BE2C (cell line): Measurements from ENCODE around the gene RAPGEF6.

Experiments
- DNase-seq: peaks from one replicate; pipeline ENCODE4 v3.0.0-alpha.2; 2020
- H3K27me3 ChIP-seq: fragments of 250-450 bp; sonication (Bioruptor Pico); 2 replicates; pipeline ENCODE4 v1.5.1; 2020; ENCODE audit warnings: mild to moderate bottlenecking
- H3K36me3 ChIP-seq: fragments of 250-450 bp; sonication (Bioruptor Pico); 2 replicates; pipeline ENCODE4 v1.5.1; 2020; ENCODE audit warnings: mild to moderate bottlenecking
- H3K4me1 ChIP-seq: fragments of 250-450 bp; sonication (Bioruptor Pico); 2 replicates; pipeline ENCODE4 v1.5.1; 2020
- H3K4me3 ChIP-seq: 2 replicates; pipeline ENCODE4 v1.5.1; 2011; ENCODE audit warnings: low read depth, low read length
- H3K9me3 ChIP-seq: fragments of 250-450 bp; sonication (Bioruptor Pico); 2 replicates; pipeline ENCODE4 v1.5.1; 2020
- TF ChIP-seq, protein P1 (sequence below): IDR thresholded peaks from 2 replicates; pipeline ENCODE4 v1.5.1; 2012; ENCODE audit warnings: mild to moderate bottlenecking, low read depth, low read length

RAPGEF6 gene

GRCh38 chr5:131579917-131580671 lies 54.9 kb downstream of the RAPGEF6 start:
- H3K9me3 ChIP-seq: no peaks in the 10 kb centered on the region; the same call in 1 of the 2 replicates
- no peaks in the 10 kb centered on the region for H3K27me3 ChIP-seq
- TF ChIP-seq, protein P1, sequence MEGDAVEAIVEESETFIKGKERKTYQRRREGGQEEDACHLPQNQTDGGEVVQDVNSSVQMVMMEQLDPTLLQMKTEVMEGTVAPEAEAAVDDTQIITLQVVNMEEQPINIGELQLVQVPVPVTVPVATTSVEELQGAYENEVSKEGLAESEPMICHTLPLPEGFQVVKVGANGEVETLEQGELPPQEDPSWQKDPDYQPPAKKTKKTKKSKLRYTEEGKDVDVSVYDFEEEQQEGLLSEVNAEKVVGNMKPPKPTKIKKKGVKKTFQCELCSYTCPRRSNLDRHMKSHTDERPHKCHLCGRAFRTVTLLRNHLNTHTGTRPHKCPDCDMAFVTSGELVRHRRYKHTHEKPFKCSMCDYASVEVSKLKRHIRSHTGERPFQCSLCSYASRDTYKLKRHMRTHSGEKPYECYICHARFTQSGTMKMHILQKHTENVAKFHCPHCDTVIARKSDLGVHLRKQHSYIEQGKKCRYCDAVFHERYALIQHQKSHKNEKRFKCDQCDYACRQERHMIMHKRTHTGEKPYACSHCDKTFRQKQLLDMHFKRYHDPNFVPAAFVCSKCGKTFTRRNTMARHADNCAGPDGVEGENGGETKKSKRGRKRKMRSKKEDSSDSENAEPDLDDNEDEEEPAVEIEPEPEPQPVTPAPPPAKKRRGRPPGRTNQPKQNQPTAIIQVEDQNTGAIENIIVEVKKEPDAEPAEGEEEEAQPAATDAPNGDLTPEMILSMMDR: no peak

GRCh38 chr5:131575660-131576227 lies 59.3 kb downstream of the RAPGEF6 start:
- Histone ChIP-seq H3K4me1 (no peaks in the 10 kb centered on the region), H3K4me3 (no peak overlapping the region), H3K27me3 (no peaks in the 10 kb centered on the region), H3K36me3 (peaks cover 5% of the 10 kb centered on the region), H3K9me3 (no peaks in the 10 kb centered on the region; the same call in 1 of the 2 replicates)
- TF ChIP-seq, protein P1: no peak
- no peak for DNase-seq

More at GRCh38 chr5:131579917-131580671, 54.9 kb downstream of the RAPGEF6 start:
- H3K4me3 ChIP-seq: no peak overlapping the region
- H3K4me1 ChIP-seq: no peaks in the 10 kb centered on the region
- DNase-seq: no peak
- H3K36me3 ChIP-seq: peaks cover 5% of the 10 kb centered on the region

- no peaks in the 10 kb centered on the region for H3K36me3 ChIP-seq
These were observed 63.3 kb downstream of the RAPGEF6 start for GRCh38 chr5:131571669-131572168.

DNA sequence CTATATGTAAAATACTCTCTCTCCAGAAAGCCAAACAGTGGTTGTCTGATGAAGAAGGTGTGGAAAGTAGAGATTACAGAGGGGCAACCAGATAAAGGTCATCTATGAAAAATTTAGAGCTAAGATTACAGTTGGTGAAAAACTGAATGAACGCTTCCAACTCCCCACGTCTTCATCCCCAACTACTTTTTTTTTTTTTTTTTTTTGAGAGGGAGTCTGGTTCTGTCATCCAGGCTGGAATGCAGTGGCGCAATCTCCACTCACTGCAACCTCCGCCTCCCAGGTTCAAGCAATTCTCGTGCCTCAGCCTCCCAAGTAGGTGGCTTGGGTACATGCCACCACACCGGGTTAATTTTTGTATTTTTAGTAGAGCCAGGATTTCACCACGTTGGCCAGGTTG lies 64.3 kb downstream of the RAPGEF6 start:
- no peak overlapping the region for H3K4me3 ChIP-seq
- no peaks in the 10 kb centered on the region for H3K4me1 ChIP-seq
- DNase-seq: no peak
- TF ChIP-seq, protein P1: no peak
- H3K9me3 ChIP-seq: no peaks in the 10 kb centered on the region
- no peaks in the 10 kb centered on the region for H3K36me3 ChIP-seq
- no peaks in the 10 kb centered on the region for H3K27me3 ChIP-seq

More at GRCh38 chr5:131571669-131572168, 63.3 kb downstream of the RAPGEF6 start:
- no peaks in the 10 kb centered on the region for H3K9me3 ChIP-seq
- TF ChIP-seq, protein P1: no peak
- DNase-seq: no peak
- no peaks in the 10 kb centered on the region for H3K27me3 ChIP-seq
- no peak overlapping the region for H3K4me3 ChIP-seq
- no peaks in the 10 kb centered on the region for H3K4me1 ChIP-seq

GRCh38 chr5:131564229-131564652 lies 70.8 kb downstream of the RAPGEF6 start:
- DNase-seq: no peak
- TF ChIP-seq, protein P1: no peak
- Histone ChIP-seq H3K4me1 (peaks cover 6% of the 10 kb centered on the region; the same call in 1 of the 2 replicates), H3K36me3 (no peaks in the 10 kb centered on the region), H3K27me3 (no peaks in the 10 kb centered on the region), H3K4me3 (no peak overlapping the region), H3K9me3 (no peaks in the 10 kb centered on the region)
